Measurements from ENCODE around the gene DOP1A.
"Not testable (repeated sequence)": the region's sequence is repeated elsewhere in the genome, so short reads cannot be mapped to it uniquely, and the experiment has no call there.

The DOP1A gene

GRCh38 chr6:83153883-83154521 is 86.5 kb downstream of the DOP1A start:
- no peak for DNase-seq

- DNase-seq = no peak
These were observed 88.3 kb downstream of the DOP1A start for GRCh38 chr6:83155794-83156193.

GRCh38 chr6:83160167-83160566 is 92.7 kb downstream of the DOP1A start:
- DNase-seq = no peak

- no peak for DNase-seq
These were observed 100.3 kb downstream of the DOP1A start for GRCh38 chr6:83167726-83168278.

GRCh38 chr6:83168556-83168955 is 101.1 kb downstream of the DOP1A start:
- DNase-seq = no peak

- no peak for DNase-seq
These were observed 101.6 kb downstream of the DOP1A start for GRCh38 chr6:83169106-83169505.

- no peak for DNase-seq
These were observed 102.0 kb downstream of the DOP1A start for GRCh38 chr6:83169511-83169910.

- DNase-seq = no peak
These were observed 108.8 kb downstream of the DOP1A start for GRCh38 chr6:83176246-83176645.

- no peak for DNase-seq
These were observed 113.0 kb downstream of the DOP1A start for GRCh38 chr6:83180426-83180950.

GRCh38 chr6:83182114-83182513 is 114.6 kb downstream of the DOP1A start:
- DNase-seq = no peak

GRCh38 chr6:83183082-83183828 is 115.8 kb downstream of the DOP1A start:
- DNase-seq = no peak

GRCh38 chr6:83185096-83185495 is 117.6 kb downstream of the DOP1A start:
- no peak for DNase-seq

- DNase-seq = no peak
These were observed 121.0 kb downstream of the DOP1A start for GRCh38 chr6:83188501-83188900.

- no peak for DNase-seq
These were observed 123.2 kb downstream of the DOP1A start for GRCh38 chr6:83190626-83191025.

- not testable (repeated sequence) for DNase-seq
These were observed 124.5 kb downstream of the DOP1A start for GRCh38 chr6:83191974-83192373.

- DNase-seq = no peak
These were observed 125.0 kb downstream of the DOP1A start for GRCh38 chr6:83192456-83192855.

- peak; percentile 67 for DNase-seq
These were observed 125.6 kb downstream of the DOP1A start, which contains the start of the genes PGM3 and RWDD2A for GRCh38 chr6:83192871-83193746. TSS of gene PGM3 (minus strand) at chr6:83193265. CDS start at chr6:83191012, 2,253 bp downstream. TSS of gene RWDD2A (plus strand) at chr6:83193357. CDS start at chr6:83194452, 1,095 bp downstream.

- DNase-seq = no peak
These were observed 126.5 kb downstream of the DOP1A start for GRCh38 chr6:83193747-83194566.

- no peak for DNase-seq
These were observed 131.2 kb downstream of the DOP1A start for GRCh38 chr6:83198486-83199172.

GRCh38 chr6:83199173-83199862 is 131.8 kb downstream of the DOP1A start:
- no peak for DNase-seq

GRCh38 chr6:83199863-83200225 is 132.4 kb downstream of the DOP1A start:
- no peak for DNase-seq
